ENCODE results near the gene FAM170A.

- TF ChIP-seq CTCF (conservative IDR thresholded peaks at IDR 0.05; ENCODE audit: low read depth, low read length) = no peak
- TF ChIP-seq EZH2 (IDR thresholded peaks at IDR 0.05; ENCODE audit: borderline replicate concordance, low read depth, low read length, poor library complexity, severe bottlenecking) = no peak
Observed at GRCh38 chr5:119678351-119679028, 49.1 kb downstream of the FAM170A start.
